ELR (cell line): ENCODE data around the gene UFSP1.
A peak's percentile ranks its signal among the peaks of the same experiment; 100 is the strongest.

Experiments used
- DNase-seq: peaks from one replicate; pipeline ENCODE4 v3.0.0-alpha.2; 2015; ENCODE audit warnings: low read depth

The UFSP1 gene

GRCh38 chr7:100895956-100896731 lies 6.6 kb upstream of the UFSP1 start:
- no peak for DNase-seq

GRCh38 chr7:100895701-100895955 lies 6.1 kb upstream of the UFSP1 start, which contains the start of gene ACHE:
TSS of gene ACHE (minus strand) at chr7:100895888. CDS start at chr7:100894232, 1,656 bp downstream.
- DNase-seq = no peak

- DNase-seq = peak; percentile 32
These were observed 5.6 kb upstream of the UFSP1 start for GRCh38 chr7:100894860-100895700.

GRCh38 chr7:100893910-100894721 lies 4.6 kb upstream of the UFSP1 start:
- no peak for DNase-seq

- no peak for DNase-seq
These were observed 3.9 kb upstream of the UFSP1 start for GRCh38 chr7:100893318-100893895.

GRCh38 chr7:100892364-100893317 lies 3.1 kb upstream of the UFSP1 start:
- DNase-seq = no peak

- peak; percentile 68 for DNase-seq
These were observed 2.2 kb upstream of the UFSP1 start for GRCh38 chr7:100891568-100892247.

GRCh38 chr7:100890653-100891567 lies 1.4 kb upstream of the UFSP1 start:
- no peak for DNase-seq

- DNase-seq = no peak
These were observed 1.1 kb downstream of the UFSP1 start for GRCh38 chr7:100888291-100888987.

GRCh38 chr7:100887516-100888290 lies 1.8 kb downstream of the UFSP1 start:
- no peak for DNase-seq

GRCh38 chr7:100886936-100887515 lies 2.5 kb downstream of the UFSP1 start:
- DNase-seq = no peak

GRCh38 chr7:100886142-100886935 lies 3.2 kb downstream of the UFSP1 start:
- no peak for DNase-seq

- no peak for DNase-seq
These were observed 3.9 kb downstream of the UFSP1 start for GRCh38 chr7:100885440-100886141.

- DNase-seq = no peak
These were observed 4.6 kb downstream of the UFSP1 start for GRCh38 chr7:100884736-100885439.

GRCh38 chr7:100882785-100883526 lies 6.6 kb downstream of the UFSP1 start:
- no peak for DNase-seq
